ENCODE data around the gene ITGB5. TPM values are rescaled to one million over a fixed set of nuclear protein-coding genes. Genes with fewer than 3 reads are reported as not detected.

The ITGB5 gene
- total RNA-seq, 1 donor from 2014 or later = 122 TPM

- H3K9me3 ChIP-seq (replicated peaks) = no peaks in the 10 kb centered on the region
- H3K27me3 ChIP-seq (ENCODE audit: low read depth) = no peaks in the 10 kb centered on the region
- intact Hi-C loops (cut with micrococcal nuclease) = loop anchor here (10.0 kb wide), 1 partner anchor 236 kb away; no protein-coding TSS in a partner anchor
- H3K4me1 ChIP-seq = peaks cover 3% of the 10 kb centered on the region
- no peak overlapping the region for H3K4me3 ChIP-seq
- TF ChIP-seq, protein P1, sequence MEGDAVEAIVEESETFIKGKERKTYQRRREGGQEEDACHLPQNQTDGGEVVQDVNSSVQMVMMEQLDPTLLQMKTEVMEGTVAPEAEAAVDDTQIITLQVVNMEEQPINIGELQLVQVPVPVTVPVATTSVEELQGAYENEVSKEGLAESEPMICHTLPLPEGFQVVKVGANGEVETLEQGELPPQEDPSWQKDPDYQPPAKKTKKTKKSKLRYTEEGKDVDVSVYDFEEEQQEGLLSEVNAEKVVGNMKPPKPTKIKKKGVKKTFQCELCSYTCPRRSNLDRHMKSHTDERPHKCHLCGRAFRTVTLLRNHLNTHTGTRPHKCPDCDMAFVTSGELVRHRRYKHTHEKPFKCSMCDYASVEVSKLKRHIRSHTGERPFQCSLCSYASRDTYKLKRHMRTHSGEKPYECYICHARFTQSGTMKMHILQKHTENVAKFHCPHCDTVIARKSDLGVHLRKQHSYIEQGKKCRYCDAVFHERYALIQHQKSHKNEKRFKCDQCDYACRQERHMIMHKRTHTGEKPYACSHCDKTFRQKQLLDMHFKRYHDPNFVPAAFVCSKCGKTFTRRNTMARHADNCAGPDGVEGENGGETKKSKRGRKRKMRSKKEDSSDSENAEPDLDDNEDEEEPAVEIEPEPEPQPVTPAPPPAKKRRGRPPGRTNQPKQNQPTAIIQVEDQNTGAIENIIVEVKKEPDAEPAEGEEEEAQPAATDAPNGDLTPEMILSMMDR (IDR thresholded peaks at IDR 0.05; ENCODE audit: borderline replicate concordance) = peak; percentile 84
- H3K36me3 ChIP-seq = no peaks in the 10 kb centered on the region
- DNase-seq = peak; percentile 56
- H3K27ac ChIP-seq (replicated peaks) = no peak overlapping the region
Measured at GRCh38 chr3:124928333-124929202, 41.4 kb upstream of the ITGB5 start.

GRCh38 chr3:124927574-124928045 lies 40.4 kb upstream of the ITGB5 start:
- Histone ChIP-seq H3K4me1 (peaks cover 3% of the 10 kb centered on the region), H3K27ac (replicated peaks) (no peak overlapping the region), H3K9me3 (replicated peaks) (no peaks in the 10 kb centered on the region), H3K4me3 (no peak overlapping the region), H3K36me3 (no peaks in the 10 kb centered on the region), H3K27me3 (ENCODE audit: low read depth) (no peaks in the 10 kb centered on the region)
- no peak for DNase-seq
- TF ChIP-seq, protein P1 (IDR thresholded peaks at IDR 0.05; ENCODE audit: borderline replicate concordance) = no peak
- intact Hi-C loops (cut with micrococcal nuclease) = loop anchor here (10.0 kb wide), 1 partner anchor 237 kb away; no protein-coding TSS in a partner anchor

DNA sequence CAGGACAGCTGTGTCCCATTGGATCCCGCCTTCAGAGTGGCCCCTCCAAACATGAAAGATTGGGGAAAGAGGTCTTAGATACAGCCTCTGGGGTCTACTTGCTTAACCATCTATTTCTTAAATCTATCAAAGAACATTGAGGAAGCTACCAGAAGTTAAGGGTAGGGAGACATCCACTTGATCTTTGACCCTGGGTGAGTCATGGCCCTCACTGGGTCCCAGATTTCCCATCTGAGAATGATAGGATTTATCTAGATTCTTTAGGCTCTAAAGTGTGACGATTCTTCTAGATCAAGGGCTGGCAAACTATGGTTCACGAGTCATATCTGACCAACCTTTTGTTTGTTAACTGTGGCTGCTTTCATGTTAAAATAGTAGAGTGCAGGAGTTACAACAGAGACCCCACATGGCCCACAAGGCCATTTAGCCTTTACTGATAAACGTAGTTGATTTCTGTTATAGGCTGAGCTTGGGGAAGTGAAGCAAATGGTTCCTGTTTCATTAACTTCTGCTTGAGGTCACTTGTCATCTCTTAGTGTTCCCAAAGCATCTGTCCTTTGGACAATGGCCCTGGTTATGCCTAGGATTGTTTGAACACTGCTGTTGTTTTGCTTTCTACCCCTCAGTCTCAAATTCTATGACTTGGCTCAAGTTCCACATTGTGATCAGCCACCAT lies 39.4 kb upstream of the ITGB5 start:
- TF ChIP-seq, protein P1 (IDR thresholded peaks at IDR 0.05; ENCODE audit: borderline replicate concordance) = no peak
- no peaks in the 10 kb centered on the region for H3K36me3 ChIP-seq
- intact Hi-C loops (cut with micrococcal nuclease) = loop anchor here (10.0 kb wide), 1 partner anchor 238 kb away; no protein-coding TSS in a partner anchor

DNA sequence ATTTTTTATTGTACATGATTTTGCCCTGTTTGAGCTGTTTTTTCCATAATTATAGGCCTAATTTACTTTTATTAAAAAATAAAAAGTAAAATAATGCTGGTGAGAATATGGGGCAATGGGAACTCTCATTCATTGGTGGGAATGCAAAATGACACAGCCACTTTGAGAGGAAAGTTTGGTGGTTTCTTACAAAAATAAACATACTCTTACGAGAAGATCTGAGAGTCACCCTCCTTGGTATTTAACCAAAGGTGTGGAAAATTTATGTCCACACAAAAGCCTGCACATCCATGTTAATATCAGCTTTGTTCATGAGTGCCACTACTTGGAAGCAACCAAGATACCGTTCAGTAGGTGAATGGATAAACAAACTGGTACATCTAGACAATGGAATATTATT lies 37.6 kb upstream of the ITGB5 start:
- TF ChIP-seq, protein P1 (IDR thresholded peaks at IDR 0.05; ENCODE audit: borderline replicate concordance) = no peak
- Histone ChIP-seq H3K27me3 (ENCODE audit: low read depth) (no peaks in the 10 kb centered on the region), H3K4me3 (no peak overlapping the region), H3K4me1 (peaks cover 3% of the 10 kb centered on the region), H3K27ac (replicated peaks) (no peak overlapping the region), H3K36me3 (no peaks in the 10 kb centered on the region), H3K9me3 (replicated peaks) (no peaks in the 10 kb centered on the region)
- intact Hi-C loops (cut with micrococcal nuclease) = loop anchor here (10.0 kb wide), 1 partner anchor 240 kb away; no protein-coding TSS in a partner anchor
- DNase-seq = no peak

More for the DNA sequence above, 39.4 kb upstream of the ITGB5 start:
- H3K4me3 ChIP-seq = no peak overlapping the region
- no peak for DNase-seq
- peaks cover 3% of the 10 kb centered on the region for H3K4me1 ChIP-seq
- H3K9me3 ChIP-seq (replicated peaks) = no peaks in the 10 kb centered on the region
- no peak overlapping the region for H3K27ac ChIP-seq (replicated peaks)
- no peaks in the 10 kb centered on the region for H3K27me3 ChIP-seq (ENCODE audit: low read depth)

DNA sequence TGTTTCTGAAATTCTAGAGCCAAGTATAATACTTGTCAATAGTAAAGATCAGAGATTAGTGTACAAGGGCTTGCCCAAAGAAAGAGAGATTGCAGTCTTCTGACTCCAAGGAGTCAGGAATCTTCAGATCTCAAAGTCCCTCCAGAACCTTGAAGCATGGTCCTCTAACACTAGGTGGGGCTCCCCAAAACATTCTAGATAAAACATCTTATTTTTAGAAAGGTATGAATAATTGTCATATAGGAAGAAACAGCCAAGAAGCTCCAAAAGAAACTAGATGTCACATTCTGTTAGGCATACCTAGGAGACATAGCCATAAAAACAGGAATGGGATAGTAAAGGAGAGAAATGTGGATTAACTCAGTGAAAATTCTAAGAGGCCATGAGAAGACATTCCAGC lies 36.7 kb upstream of the ITGB5 start:
- H3K36me3 ChIP-seq = no peaks in the 10 kb centered on the region
- no peak overlapping the region for H3K27ac ChIP-seq (replicated peaks)
- intact Hi-C loops (cut with micrococcal nuclease) = loop anchor here (10.0 kb wide), 1 partner anchor 241 kb away; no protein-coding TSS in a partner anchor
- no peaks in the 10 kb centered on the region for H3K9me3 ChIP-seq (replicated peaks)
- TF ChIP-seq, protein P1 (IDR thresholded peaks at IDR 0.05; ENCODE audit: borderline replicate concordance) = no peak
- peaks cover 3% of the 10 kb centered on the region for H3K4me1 ChIP-seq
- H3K4me3 ChIP-seq = no peak overlapping the region
- H3K27me3 ChIP-seq (ENCODE audit: low read depth) = no peaks in the 10 kb centered on the region
- DNase-seq = no peak
